HG02870 (cell line): ENCODE results near the gene OR2L8.

Experiments used
- ATAC-seq: cut with Tn5 transposase; IDR thresholded peaks from one replicate; pipeline ENCODE4 v1.9.1; 2021; ENCODE audit warnings: mild to moderate bottlenecking, moderate library complexity; ENCODE audit not compliant: unreplicated experiment

OR2L8 gene

DNA sequence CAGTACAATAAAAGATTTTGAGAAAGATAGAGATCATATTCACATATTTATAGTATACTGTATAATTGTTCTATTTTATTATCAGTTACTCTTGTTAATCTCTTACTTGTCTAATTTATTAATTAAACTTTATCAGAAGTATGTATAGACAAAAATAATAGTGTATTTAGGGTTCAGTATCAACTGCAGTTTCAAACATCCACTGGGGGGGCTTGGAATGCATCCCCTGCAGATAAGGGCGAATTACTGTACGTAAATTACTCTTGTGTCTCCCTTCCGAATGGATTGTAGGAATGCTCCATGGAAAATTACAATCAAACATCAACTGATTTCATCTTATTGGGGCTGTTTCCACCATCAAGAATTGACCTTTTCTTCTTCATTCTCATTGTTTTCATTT, at the start of gene OR2L8:
OR2L8 (plus strand) TSS at position 301 of the 400 bp plus-strand sequence; CDS start at position 301, 0 bp downstream.
- no peak for ATAC-seq

GRCh38 chr1:247904122-247904521, 44.5 kb upstream of the OR2L8 start:
- ATAC-seq: no peak

GRCh38 chr1:247905181-247905580, 43.5 kb upstream of the OR2L8 start:
- ATAC-seq: no peak

DNA sequence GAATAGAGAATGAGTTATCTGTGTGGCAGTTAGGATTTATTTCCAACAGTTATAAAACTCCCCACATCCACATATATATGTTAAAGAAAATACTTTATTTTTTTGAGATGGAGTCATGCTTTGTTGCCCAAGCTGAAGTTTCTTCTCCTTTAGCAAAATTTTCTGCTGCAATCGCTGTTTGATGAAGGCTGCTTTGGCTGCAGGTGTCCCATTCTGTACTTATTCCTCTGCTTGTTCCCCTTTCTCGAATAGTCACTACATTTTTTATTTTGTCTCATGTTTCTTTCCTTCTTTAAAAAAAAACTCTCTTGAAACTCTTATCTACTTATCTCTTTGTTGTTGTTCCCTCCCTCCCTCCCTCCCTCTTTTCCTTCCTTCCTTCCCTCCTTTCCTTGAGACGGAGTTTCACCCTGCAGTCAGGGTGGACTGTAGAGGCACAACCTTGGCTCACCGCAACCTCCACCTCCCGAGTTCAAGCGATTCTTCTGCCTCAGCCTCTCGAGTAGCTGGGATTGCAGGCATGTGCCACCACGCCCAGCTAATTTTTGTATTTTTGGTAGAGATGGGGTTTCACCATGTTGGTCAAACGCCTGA, 42.7 kb upstream of the OR2L8 start:
- ATAC-seq: no peak

DNA sequence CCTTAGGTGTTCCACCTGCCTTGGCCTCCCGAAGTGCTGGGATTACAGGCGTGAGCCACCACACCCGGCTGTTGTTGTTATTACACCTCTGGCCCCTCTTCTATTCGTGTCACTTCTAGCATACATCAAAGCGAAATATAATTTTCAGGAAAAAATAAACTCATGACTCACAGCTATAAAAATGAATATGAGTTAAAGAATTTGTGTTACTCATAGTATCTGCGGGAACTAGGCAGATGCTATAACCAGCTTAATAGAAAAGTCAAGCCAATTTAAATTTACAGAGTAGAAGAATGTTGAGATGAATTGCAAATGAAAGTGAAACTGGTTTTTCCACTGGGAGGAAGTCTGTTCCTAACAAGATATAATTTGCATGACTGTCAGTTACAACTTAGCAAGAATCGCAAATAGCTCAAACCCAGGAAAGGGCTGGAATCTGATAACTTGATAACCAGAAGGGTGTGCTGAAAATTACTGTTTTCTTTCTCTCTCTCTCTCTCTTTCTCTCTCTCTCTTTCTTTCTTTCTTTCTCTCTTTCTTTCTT, 42.1 kb upstream of the OR2L8 start:
- no peak for ATAC-seq

DNA sequence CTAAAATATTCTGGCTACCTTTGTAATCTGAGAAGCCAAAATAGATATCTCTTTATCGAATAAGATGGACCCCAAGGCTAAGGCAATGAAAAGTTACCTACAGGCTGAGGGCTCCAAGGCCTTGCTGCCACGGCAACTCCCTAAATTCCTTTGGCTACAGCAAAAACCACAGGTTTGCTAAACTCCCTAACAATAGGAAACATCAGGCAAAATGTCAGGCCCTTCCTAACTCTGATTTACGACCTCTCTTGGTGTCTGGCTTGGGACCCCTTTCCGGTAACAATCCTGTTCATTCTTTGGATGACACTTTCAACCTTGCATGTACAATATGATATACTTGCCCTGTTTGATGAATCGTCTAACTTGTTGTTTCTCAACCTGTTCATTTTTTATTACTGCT, 39.9 kb upstream of the OR2L8 start:
- ATAC-seq: no peak

- ATAC-seq: no peak
These were observed 34.9 kb upstream of the OR2L8 start for GRCh38 chr1:247913786-247914185.

GRCh38 chr1:247914941-247915662, 33.6 kb upstream of the OR2L8 start:
- ATAC-seq: no peak

DNA sequence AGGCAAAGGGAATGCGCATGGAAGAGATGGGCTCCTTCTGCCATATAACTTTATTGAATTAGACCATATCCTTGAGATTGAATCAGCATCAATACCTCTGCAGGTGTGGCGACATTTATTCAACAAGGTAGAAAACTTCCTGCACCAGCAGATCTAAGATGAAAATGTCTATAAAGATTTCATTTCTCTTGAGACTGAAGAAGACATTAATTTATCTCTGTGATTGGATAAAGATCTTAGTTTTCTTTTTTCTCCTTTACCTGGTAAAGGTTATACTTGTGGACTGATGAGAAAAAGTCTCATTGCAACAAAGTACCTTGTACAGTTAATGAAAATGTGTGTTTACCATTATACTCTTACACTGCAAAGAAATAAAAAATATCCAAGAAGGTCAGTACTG, 28.7 kb upstream of the OR2L8 start, which contains the start of gene OR2T8:
OR2T8 (plus strand) TSS at position 301 of the 400 bp plus-strand sequence. CDS start 766 bp downstream, outside the sequence.
- ATAC-seq: no peak

GRCh38 chr1:247923941-247924340, 24.7 kb upstream of the OR2L8 start:
- ATAC-seq: no peak

DNA sequence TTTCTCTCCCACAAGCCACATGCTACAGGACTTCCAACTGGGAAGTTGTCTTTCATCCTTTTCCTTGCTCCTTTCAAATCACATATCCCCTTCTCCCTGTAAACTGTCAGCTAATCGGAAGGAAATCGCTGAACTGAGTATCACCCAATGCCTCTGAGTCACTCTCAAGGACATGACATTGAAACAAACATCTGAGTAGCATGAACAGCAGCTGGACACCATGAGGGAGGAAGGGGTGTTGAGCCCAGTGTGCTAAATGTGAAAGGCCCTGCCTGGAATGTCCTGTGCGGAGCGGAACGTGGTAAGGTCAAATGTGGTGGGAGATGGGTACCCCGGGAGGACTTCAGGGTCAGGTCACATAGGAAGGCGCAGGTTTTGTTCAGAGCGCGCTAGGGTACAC, 23.8 kb upstream of the OR2L8 start, which contains the start of gene OR2AJ1:
OR2AJ1 (plus strand) TSS at position 22 of the 400 bp plus-strand sequence. CDS start 8,880 bp downstream, outside the sequence.
- no peak for ATAC-seq

DNA sequence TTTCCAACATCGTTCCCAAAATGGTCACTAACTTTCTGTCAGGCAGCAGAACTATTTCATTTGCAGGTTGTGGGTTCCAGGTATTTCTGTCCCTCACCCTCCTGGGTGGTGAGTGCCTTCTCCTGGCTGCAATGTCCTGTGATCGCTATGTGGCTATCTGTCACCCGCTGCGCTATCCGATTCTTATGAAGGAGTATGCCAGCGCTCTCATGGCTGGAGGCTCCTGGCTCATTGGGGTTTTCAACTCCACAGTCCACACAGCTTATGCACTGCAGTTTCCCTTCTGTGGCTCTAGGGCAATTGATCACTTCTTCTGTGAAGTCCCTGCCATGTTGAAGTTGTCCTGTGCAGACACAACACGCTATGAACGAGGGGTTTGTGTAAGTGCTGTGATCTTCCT, 14.7 kb upstream of the OR2L8 start:
- ATAC-seq: no peak

GRCh38 chr1:247935781-247936180, 12.9 kb upstream of the OR2L8 start:
- no peak for ATAC-seq

DNA sequence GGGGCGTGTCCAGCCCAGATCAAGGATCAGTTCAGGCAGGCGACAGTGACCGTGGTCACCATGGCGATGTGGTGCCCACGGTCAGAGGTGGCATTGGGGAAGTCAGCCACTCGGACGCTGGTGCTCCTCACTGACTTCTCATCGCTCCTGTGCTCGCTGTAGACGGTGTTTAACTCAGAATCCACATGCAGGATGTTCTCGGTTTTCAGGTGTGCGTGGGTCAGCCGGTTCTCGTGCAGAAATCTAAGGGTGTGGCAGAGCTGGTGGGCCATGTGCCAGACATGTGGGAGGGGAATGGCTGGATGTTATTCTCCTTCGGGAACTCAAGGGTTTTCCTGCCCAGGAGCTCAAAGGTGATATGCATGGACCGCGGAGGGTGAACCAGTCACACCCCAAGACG, 12.2 kb upstream of the OR2L8 start:
- no peak for ATAC-seq

- peak; percentile 99 for ATAC-seq
These were observed 11.5 kb upstream of the OR2L8 start for GRCh38 chr1:247936965-247937734.

DNA sequence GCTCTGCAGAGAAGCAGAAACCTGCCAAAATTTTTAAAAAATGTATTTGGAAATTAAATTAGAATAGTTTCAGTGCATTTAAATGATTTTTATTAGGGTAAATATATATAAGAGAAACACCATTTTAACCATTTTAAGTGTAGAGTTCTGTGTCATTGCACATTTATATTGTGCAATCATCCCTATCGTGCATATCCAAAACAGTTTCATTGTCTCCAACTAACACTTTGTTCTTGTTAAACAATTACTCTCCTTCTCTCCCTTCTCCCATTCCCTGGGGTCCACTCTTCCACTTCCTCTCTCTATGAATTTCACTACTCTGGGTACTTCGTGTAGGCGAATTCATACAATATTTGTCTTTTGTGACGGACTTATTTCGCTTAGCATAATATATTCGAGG, 6.0 kb upstream of the OR2L8 start:
- no peak for ATAC-seq

- ATAC-seq: no peak
These were observed 4.8 kb downstream of the OR2L8 start for GRCh38 chr1:247953408-247953807.

- no peak for ATAC-seq
These were observed 13.1 kb downstream of the OR2L8 start for GRCh38 chr1:247961791-247962190.

- ATAC-seq: no peak
These were observed 14.4 kb downstream of the OR2L8 start for GRCh38 chr1:247962911-247963588.

DNA sequence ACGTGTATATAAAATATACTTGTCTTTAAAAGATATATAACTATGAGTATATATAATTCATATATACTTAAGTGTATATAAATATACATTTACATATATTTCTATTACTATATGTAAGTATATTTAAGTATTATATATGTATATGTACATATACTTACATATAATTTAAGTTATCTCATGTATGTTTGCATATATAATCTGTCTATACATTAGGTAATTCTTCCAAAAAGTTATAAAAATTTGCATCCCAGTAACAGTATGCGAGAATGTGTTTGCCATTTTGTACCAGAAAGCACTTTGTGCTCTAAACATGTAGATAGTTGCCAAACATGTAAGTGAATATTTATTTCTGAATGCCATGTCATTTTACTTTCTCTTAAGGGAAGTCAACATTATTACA, 16.3 kb downstream of the OR2L8 start, which contains the start of gene OR2AK2:
OR2AK2 (plus strand) TSS at position 301 of the 400 bp plus-strand sequence. CDS start 144 bp downstream, outside the sequence.
- no peak for ATAC-seq
